Measurements from ENCODE around the gene SLC35G4. TPM values are rescaled to one million over a fixed set of nuclear protein-coding genes. Genes with fewer than 3 reads are reported as not detected.

Gene SLC35G4
- total RNA-seq, 1 donor from 2014 or later, result not detected

- intact Hi-C loops (cut with DNase I), result no loop called here
- H3K4me3 ChIP-seq, result no peak overlapping the region
- H3K27me3 ChIP-seq, result no peaks in the 10 kb centered on the region
- H3K9me3 ChIP-seq, result no peaks in the 10 kb centered on the region
- no peaks in the 10 kb centered on the region for H3K4me1 ChIP-seq
- no peaks in the 10 kb centered on the region for H3K36me3 ChIP-seq
- no peak for DNase-seq (ENCODE audit: extremely low spot score in 2 of 2)
- H3K27ac ChIP-seq, result no peak overlapping the region
- TF ChIP-seq CTCF (IDR thresholded peaks at IDR 0.05), result no peak
- TF ChIP-seq POLR2A (IDR thresholded peaks at IDR 0.05), result no peak
- TF ChIP-seq POLR2AphosphoS5 (IDR thresholded peaks at IDR 0.05; ENCODE audit: insufficient read depth in 1 of 2, low read depth in 1 of 2), result no peak
Measured at GRCh38 chr18:11577271-11578112, 31.9 kb upstream of the SLC35G4 start.

GRCh38 chr18:11578799-11579198, 30.6 kb upstream of the SLC35G4 start:
- Histone ChIP-seq H3K4me3 (no peak overlapping the region), H3K4me1 (no peaks in the 10 kb centered on the region), H3K36me3 (no peaks in the 10 kb centered on the region), H3K27me3 (no peaks in the 10 kb centered on the region), H3K27ac (no peak overlapping the region), H3K9me3 (no peaks in the 10 kb centered on the region)
- no peak for DNase-seq (ENCODE audit: extremely low spot score in 2 of 2)
- TF ChIP-seq POLR2AphosphoS5 (IDR thresholded peaks at IDR 0.05; ENCODE audit: insufficient read depth in 1 of 2, low read depth in 1 of 2), result no peak
- intact Hi-C loops (cut with DNase I), result no loop called here

- TF ChIP-seq POLR2AphosphoS5 (IDR thresholded peaks at IDR 0.05; ENCODE audit: insufficient read depth in 1 of 2, low read depth in 1 of 2) (no peak), POLR2A (IDR thresholded peaks at IDR 0.05) (no peak), CTCF (IDR thresholded peaks at IDR 0.05) (no peak)
- Histone ChIP-seq H3K4me3 (no peak overlapping the region), H3K4me1 (no peaks in the 10 kb centered on the region), H3K27me3 (no peaks in the 10 kb centered on the region), H3K27ac (no peak overlapping the region), H3K36me3 (no peaks in the 10 kb centered on the region), H3K9me3 (no peaks in the 10 kb centered on the region)
- no peak for DNase-seq (ENCODE audit: extremely low spot score in 2 of 2)
- intact Hi-C loops (cut with DNase I), result no loop called here
Measured at GRCh38 chr18:11579916-11580315, 29.5 kb upstream of the SLC35G4 start.

GRCh38 chr18:11581286-11581685, 28.1 kb upstream of the SLC35G4 start:
- Histone ChIP-seq H3K36me3 (no peaks in the 10 kb centered on the region), H3K27ac (no peak overlapping the region), H3K9me3 (no peaks in the 10 kb centered on the region), H3K27me3 (no peaks in the 10 kb centered on the region), H3K4me3 (no peak overlapping the region), H3K4me1 (no peaks in the 10 kb centered on the region)
- no peak for DNase-seq (ENCODE audit: extremely low spot score in 2 of 2)
- TF ChIP-seq POLR2A (IDR thresholded peaks at IDR 0.05), result no peak
- TF ChIP-seq POLR2AphosphoS5 (IDR thresholded peaks at IDR 0.05; ENCODE audit: insufficient read depth in 1 of 2, low read depth in 1 of 2), result no peak
- TF ChIP-seq CTCF (IDR thresholded peaks at IDR 0.05), result no peak
- intact Hi-C loops (cut with DNase I), result no loop called here

- no peak for DNase-seq (ENCODE audit: extremely low spot score in 2 of 2)
- Histone ChIP-seq H3K9me3 (no peaks in the 10 kb centered on the region), H3K4me1 (no peaks in the 10 kb centered on the region), H3K27ac (no peak overlapping the region), H3K36me3 (no peaks in the 10 kb centered on the region), H3K27me3 (no peaks in the 10 kb centered on the region), H3K4me3 (no peak overlapping the region)
- intact Hi-C loops (cut with DNase I), result no loop called here
- TF ChIP-seq CTCF (IDR thresholded peaks at IDR 0.05) (no peak), POLR2A (IDR thresholded peaks at IDR 0.05) (no peak), POLR2AphosphoS5 (IDR thresholded peaks at IDR 0.05; ENCODE audit: insufficient read depth in 1 of 2, low read depth in 1 of 2) (no peak)
Measured at GRCh38 chr18:11585596-11585995, 23.8 kb upstream of the SLC35G4 start.
